Measurements from ENCODE around the gene KRTAP13-1. TPM values are rescaled to one million over a fixed set of nuclear protein-coding genes. Genes with fewer than 3 reads are reported as not detected.

The KRTAP13-1 gene
- not detected in 2 replicates for total RNA-seq (2014; rRNA removed; shearing (Covaris generic))

- no peak within 1 kb of the TSS for H3K4me3 ChIP-seq (ENCODE audit: insufficient read depth, low read depth, low read length)
- DNase-seq, result no peak
- no peaks in the 10 kb centered on the region for H3K27me3 ChIP-seq (ENCODE audit: control insufficient read depth, insufficient read depth, low read length)
- H3K36me3 ChIP-seq (replicated peaks; ENCODE audit: control insufficient read depth, insufficient read depth, low read length), result no peaks in the 10 kb centered on the region
Measured at GRCh38 chr21:30395731-30396130, at the start of gene KRTAP13-1. Gene KRTAP13-1, plus strand, starts transcription at chr21:30396031. Its CDS starts 56 bp downstream, at chr21:30396087.

GRCh38 chr21:30348506-30348905 lies 47.3 kb upstream of the KRTAP13-1 start, which contains the start of gene KRTAP23-1:
Gene KRTAP23-1, minus strand, starts transcription at chr21:30348606. Its CDS starts 0 bp downstream, at chr21:30348606.
- Histone ChIP-seq H3K36me3 (replicated peaks; ENCODE audit: control insufficient read depth, insufficient read depth, low read length) (no peaks in the 10 kb centered on the region), H3K27me3 (ENCODE audit: control insufficient read depth, insufficient read depth, low read length) (no peaks in the 10 kb centered on the region), H3K4me3 (ENCODE audit: insufficient read depth, low read depth, low read length) (no peak within 1 kb of the TSS)
- DNase-seq, result no peak

DNA sequence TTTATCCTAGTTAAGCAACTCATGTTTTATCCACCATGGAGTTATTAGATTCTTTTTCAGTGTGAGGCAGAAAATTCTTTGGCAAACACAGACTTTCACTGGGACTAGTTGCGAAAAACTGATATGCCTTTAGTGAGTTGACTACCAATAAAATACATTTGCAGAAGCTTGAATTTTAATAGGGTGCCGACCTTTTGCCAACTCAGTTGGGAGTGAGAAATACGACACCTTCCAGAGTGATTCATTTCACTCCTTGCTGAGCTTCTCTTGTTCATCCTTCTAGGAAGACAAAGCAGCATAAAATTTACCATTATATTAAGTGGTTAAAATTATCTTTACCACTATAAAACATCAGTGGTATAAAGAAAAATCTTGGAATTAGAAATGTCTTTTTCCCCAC lies 46.3 kb upstream of the KRTAP13-1 start:
- no peak for DNase-seq
- H3K27me3 ChIP-seq (ENCODE audit: control insufficient read depth, insufficient read depth, low read length), result no peaks in the 10 kb centered on the region
- H3K4me3 ChIP-seq (ENCODE audit: insufficient read depth, low read depth, low read length), result no peak overlapping the region
- H3K36me3 ChIP-seq (replicated peaks; ENCODE audit: control insufficient read depth, insufficient read depth, low read length), result no peaks in the 10 kb centered on the region

DNA sequence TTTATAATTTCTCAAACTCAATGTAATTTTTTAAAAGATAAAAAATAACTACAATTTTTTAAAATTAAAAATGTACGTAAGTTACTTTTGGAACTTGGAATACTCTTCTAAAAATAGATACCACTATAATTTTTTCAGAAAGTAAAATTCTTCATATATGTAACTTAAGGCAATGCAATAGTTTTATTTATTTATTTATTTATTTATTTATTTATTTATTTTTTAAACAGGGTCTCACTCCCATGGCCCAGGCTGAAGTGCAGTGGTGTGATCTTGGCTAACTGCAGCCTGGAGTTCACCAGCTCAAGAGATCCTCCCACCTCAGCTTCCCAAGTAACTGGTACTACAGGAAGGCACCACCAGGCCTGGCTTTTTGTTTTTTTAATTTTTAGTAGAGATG lies 44.3 kb upstream of the KRTAP13-1 start:
- H3K36me3 ChIP-seq (replicated peaks; ENCODE audit: control insufficient read depth, insufficient read depth, low read length), result no peaks in the 10 kb centered on the region
- no peak for DNase-seq
- no peaks in the 10 kb centered on the region for H3K27me3 ChIP-seq (ENCODE audit: control insufficient read depth, insufficient read depth, low read length)
- H3K4me3 ChIP-seq (ENCODE audit: insufficient read depth, low read depth, low read length), result no peak overlapping the region

DNA sequence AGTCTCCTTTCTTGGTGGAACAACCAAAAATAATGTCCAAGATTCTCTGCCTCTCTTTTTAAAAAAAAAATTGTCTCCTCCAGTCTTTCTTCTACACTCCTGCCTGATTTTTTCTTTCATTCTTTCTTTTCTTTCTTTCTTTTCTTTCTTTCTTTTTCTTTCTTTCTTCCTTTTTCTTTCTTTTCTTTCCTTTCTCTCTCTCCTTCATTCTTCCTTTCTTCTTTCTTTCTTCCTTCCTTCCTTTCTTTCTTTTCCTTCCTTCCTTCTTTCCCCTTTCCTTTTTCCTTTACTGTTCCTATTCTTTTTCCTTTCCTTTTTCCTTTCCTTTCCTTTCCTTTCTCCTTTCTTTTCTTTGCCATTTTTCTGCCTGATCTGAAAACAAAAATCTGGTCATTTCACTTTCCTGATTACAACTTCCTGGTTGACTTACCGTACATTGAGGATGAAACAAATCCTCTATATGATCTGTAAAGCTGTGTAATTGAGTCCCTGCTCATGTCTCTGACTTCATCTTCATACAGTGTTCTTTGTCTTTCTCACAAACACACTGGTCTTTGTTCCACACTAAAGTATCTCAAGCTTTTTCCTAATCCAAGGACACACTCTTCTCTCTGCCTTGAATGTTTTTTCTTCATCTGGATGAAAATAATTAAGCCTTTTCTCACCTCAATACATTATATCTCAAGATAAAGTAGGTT lies 41.4 kb upstream of the KRTAP13-1 start:
- DNase-seq, result no peak
- Histone ChIP-seq H3K27me3 (ENCODE audit: control insufficient read depth, insufficient read depth, low read length) (no peaks in the 10 kb centered on the region), H3K4me3 (ENCODE audit: insufficient read depth, low read depth, low read length) (no peak overlapping the region), H3K36me3 (replicated peaks; ENCODE audit: control insufficient read depth, insufficient read depth, low read length) (no peaks in the 10 kb centered on the region)

DNA sequence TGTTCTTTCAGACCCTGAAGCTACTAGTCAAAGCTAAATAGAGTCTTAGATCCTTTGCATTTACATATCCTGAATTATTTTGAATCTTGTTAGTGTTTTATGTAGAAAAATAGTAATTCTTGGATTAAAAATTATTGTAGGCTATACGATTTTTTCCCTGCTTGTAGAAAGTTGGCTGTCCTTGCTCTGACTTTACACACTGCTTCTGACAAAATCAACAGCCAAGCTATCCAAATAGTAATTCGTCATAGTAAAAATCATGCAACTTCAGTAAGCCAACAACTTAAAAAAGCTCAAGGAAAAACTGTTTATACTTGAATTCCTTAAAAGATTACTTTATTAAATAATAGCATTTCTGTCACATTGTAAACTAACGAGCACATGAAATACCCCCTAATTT lies 39.9 kb upstream of the KRTAP13-1 start:
- Histone ChIP-seq H3K27me3 (ENCODE audit: control insufficient read depth, insufficient read depth, low read length) (no peaks in the 10 kb centered on the region), H3K36me3 (replicated peaks; ENCODE audit: control insufficient read depth, insufficient read depth, low read length) (no peaks in the 10 kb centered on the region)

GRCh38 chr21:30372139-30372770 lies 23.6 kb upstream of the KRTAP13-1 start, which contains the start of gene KRTAP13-2:
Gene KRTAP13-2, minus strand, starts transcription at chr21:30372271. Its CDS starts 58 bp downstream, at chr21:30372213.
- Histone ChIP-seq H3K27me3 (ENCODE audit: control insufficient read depth, insufficient read depth, low read length) (no peaks in the 10 kb centered on the region), H3K36me3 (replicated peaks; ENCODE audit: control insufficient read depth, insufficient read depth, low read length) (no peaks in the 10 kb centered on the region), H3K4me3 (ENCODE audit: insufficient read depth, low read depth, low read length) (no peak within 1 kb of the TSS)
- DNase-seq, result no peak

More for the DNA sequence above, 39.9 kb upstream of the KRTAP13-1 start:
- H3K4me3 ChIP-seq (ENCODE audit: insufficient read depth, low read depth, low read length), result no peak overlapping the region
- DNase-seq, result no peak

DNA sequence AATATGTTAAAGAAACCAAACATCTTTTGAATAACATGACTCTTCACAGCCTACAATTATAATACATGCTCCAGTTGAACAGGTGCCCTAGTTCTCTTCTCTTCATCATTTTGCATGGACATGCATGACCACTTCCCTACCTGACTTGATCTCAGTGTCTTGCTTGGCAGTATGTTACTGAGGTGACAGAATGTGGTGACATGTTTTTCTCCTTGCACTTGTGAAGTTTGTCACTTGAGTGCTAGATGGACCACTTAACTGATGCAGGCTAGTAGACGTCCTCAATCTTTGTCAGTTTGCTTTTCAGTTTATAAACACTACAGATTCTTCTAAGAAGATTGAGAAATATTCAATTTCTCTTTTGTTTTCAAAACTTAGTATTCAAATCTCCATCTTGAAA lies 13.6 kb upstream of the KRTAP13-1 start:
- H3K4me3 ChIP-seq (ENCODE audit: insufficient read depth, low read depth, low read length), result no peak overlapping the region
- H3K36me3 ChIP-seq (replicated peaks; ENCODE audit: control insufficient read depth, insufficient read depth, low read length), result no peaks in the 10 kb centered on the region
- no peaks in the 10 kb centered on the region for H3K27me3 ChIP-seq (ENCODE audit: control insufficient read depth, insufficient read depth, low read length)
- no peak for DNase-seq

GRCh38 chr21:30391492-30392025 lies 4.3 kb upstream of the KRTAP13-1 start:
- no peak for DNase-seq
- Histone ChIP-seq H3K27me3 (ENCODE audit: control insufficient read depth, insufficient read depth, low read length) (no peaks in the 10 kb centered on the region), H3K36me3 (replicated peaks; ENCODE audit: control insufficient read depth, insufficient read depth, low read length) (no peaks in the 10 kb centered on the region), H3K4me3 (ENCODE audit: insufficient read depth, low read depth, low read length) (no peak overlapping the region)

DNA sequence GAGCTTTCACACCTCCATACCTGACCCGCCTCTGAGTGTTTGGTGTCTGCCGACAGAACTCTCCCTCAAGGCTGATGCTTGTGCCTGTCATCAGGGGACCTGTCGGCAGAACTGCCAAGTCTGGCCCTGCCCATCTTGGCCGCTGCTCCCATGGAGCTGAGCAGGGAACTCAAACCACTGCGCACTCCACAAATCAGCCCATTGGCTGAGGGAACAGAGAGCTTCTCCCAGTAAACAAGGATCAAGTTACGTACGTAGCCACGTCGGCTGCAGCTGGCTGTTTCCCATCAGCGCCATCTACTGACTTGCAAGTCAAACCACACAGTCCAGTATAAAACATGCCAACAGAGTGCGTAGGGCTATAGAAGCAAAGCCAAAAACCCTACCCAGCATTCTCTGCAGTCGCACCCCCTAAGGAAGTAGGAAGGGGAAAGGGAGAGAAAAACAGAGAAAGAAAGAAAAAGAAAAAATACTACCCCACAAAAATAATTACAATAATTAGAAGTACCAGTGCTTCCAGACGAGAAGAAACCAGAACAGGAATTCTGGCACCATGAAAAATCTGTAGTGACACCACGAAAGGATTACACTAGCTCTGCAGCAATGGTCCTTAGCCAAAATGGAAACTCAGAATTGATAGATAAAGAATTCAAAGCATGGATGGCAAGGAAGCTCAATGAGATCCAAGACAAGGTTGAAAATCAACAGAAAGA lies 13.1 kb downstream of the KRTAP13-1 start:
- peak; percentile 61 for DNase-seq
- no peaks in the 10 kb centered on the region for H3K36me3 ChIP-seq (replicated peaks; ENCODE audit: control insufficient read depth, insufficient read depth, low read length)
- H3K27me3 ChIP-seq (ENCODE audit: control insufficient read depth, insufficient read depth, low read length), result no peaks in the 10 kb centered on the region
- H3K4me3 ChIP-seq (ENCODE audit: insufficient read depth, low read depth, low read length), result no peak overlapping the region

- Histone ChIP-seq H3K27me3 (ENCODE audit: control insufficient read depth, insufficient read depth, low read length) (no peaks in the 10 kb centered on the region), H3K36me3 (replicated peaks; ENCODE audit: control insufficient read depth, insufficient read depth, low read length) (no peaks in the 10 kb centered on the region), H3K4me3 (ENCODE audit: insufficient read depth, low read depth, low read length) (no peak overlapping the region)
- DNase-seq, result no peak
Measured at GRCh38 chr21:30415993-30416392, 20.2 kb downstream of the KRTAP13-1 start.

- Histone ChIP-seq H3K36me3 (replicated peaks; ENCODE audit: control insufficient read depth, insufficient read depth, low read length) (no peaks in the 10 kb centered on the region), H3K4me3 (ENCODE audit: insufficient read depth, low read depth, low read length) (no peak within 1 kb of the TSS)
- DNase-seq, result no peak
Measured at GRCh38 chr21:30425826-30426225, 30.0 kb downstream of the KRTAP13-1 start, which contains the start of gene KRTAP13-3. Gene KRTAP13-3, minus strand, starts transcription at chr21:30425926. Its CDS starts 14 bp downstream, at chr21:30425912.

GRCh38 chr21:30426731-30427130 lies 30.9 kb downstream of the KRTAP13-1 start:
- DNase-seq, result peak; percentile 30
- no peaks in the 10 kb centered on the region for H3K27me3 ChIP-seq (ENCODE audit: control insufficient read depth, insufficient read depth, low read length)

More at GRCh38 chr21:30425826-30426225, 30.0 kb downstream of the KRTAP13-1 start, which contains the start of gene KRTAP13-3:
- H3K27me3 ChIP-seq (ENCODE audit: control insufficient read depth, insufficient read depth, low read length), result no peaks in the 10 kb centered on the region

GRCh38 chr21:30430170-30430655 lies 34.4 kb downstream of the KRTAP13-1 start, which contains the start of gene KRTAP13-4:
Gene KRTAP13-4, plus strand, starts transcription at chr21:30430220. Its CDS starts 56 bp downstream, at chr21:30430276.
- Histone ChIP-seq H3K36me3 (replicated peaks; ENCODE audit: control insufficient read depth, insufficient read depth, low read length) (no peaks in the 10 kb centered on the region), H3K4me3 (ENCODE audit: insufficient read depth, low read depth, low read length) (no peak within 1 kb of the TSS)
- no peak for DNase-seq

More at GRCh38 chr21:30426731-30427130, 30.9 kb downstream of the KRTAP13-1 start:
- Histone ChIP-seq H3K4me3 (ENCODE audit: insufficient read depth, low read depth, low read length) (no peak overlapping the region), H3K36me3 (replicated peaks; ENCODE audit: control insufficient read depth, insufficient read depth, low read length) (no peaks in the 10 kb centered on the region)

More at GRCh38 chr21:30430170-30430655, 34.4 kb downstream of the KRTAP13-1 start, which contains the start of gene KRTAP13-4:
- no peaks in the 10 kb centered on the region for H3K27me3 ChIP-seq (ENCODE audit: control insufficient read depth, insufficient read depth, low read length)
